GM13977 (cell line): Measurements from ENCODE around the gene CDC42BPB.

ENCODE experiments used
- DNase-seq: peaks from one replicate; pipeline ENCODE4 v3.0.0; 2012; ENCODE audit warnings: low spot score
- CTCF ChIP-seq: IDR thresholded peaks from 2 replicates; pipeline ENCODE4 v1.5.1; 2012; ENCODE audit warnings: mild to moderate bottlenecking, control low read depth; ENCODE audit not compliant: insufficient read depth; ENCODE audit errors: extremely low read depth, missing control alignments
- in situ Hi-C: fragments of 300-500 bp; cut with MboI; formaldehyde crosslinking; loops from one replicate; pipeline ENCODE4 v1.12.0; 2022; ENCODE audit warnings: low sequenced_read_pairs, low pct_unique_long_range_greater_than_20kb, mixed read lengths, inconsistent platforms; ENCODE audit not compliant: unreplicated experiment

CDC42BPB gene

GRCh38 chr14:102951034-102951433, 106.3 kb downstream of the CDC42BPB start:
- no peak for DNase-seq
- TF ChIP-seq CTCF = no peak
- in situ Hi-C loops = no loop called here

- in situ Hi-C loops = no loop called here
- TF ChIP-seq CTCF = no peak
- no peak for DNase-seq
Observed at GRCh38 chr14:102949801-102950451, 107.4 kb downstream of the CDC42BPB start.

- no peak for TF ChIP-seq CTCF
- in situ Hi-C loops = no loop called here
- DNase-seq = no peak
Observed at GRCh38 chr14:102949062-102949800, 108.1 kb downstream of the CDC42BPB start.

- TF ChIP-seq CTCF = no peak
- in situ Hi-C loops = no loop called here
- DNase-seq = no peak
Observed at GRCh38 chr14:102948698-102949061, 108.7 kb downstream of the CDC42BPB start.

- in situ Hi-C loops = no loop called here
- no peak for TF ChIP-seq CTCF
- no peak for DNase-seq
Observed at GRCh38 chr14:102947321-102948103, 109.8 kb downstream of the CDC42BPB start.

- in situ Hi-C loops = no loop called here
- no peak for TF ChIP-seq CTCF
- DNase-seq = no peak
Observed at GRCh38 chr14:102945346-102946130, 111.8 kb downstream of the CDC42BPB start.
